OCI-LY7 (cell line): ENCODE measurements around the gene HACD3.

Source experiments
- EZH2phosphoT487 ChIP-seq: fragments of 200-600 bp; sonication (generic); IDR thresholded peaks from 2 replicates; pipeline ENCODE4 v1.6.1; 2018; ENCODE audit warnings: low read depth, borderline replicate concordance, mild to moderate bottlenecking, mixed run types, antibody characterized with exemption, low read length, moderate library complexity, mixed read lengths
- TF ChIP-seq, protein P1 (sequence below): fragments of 200-600 bp; sonication (generic); conservative IDR thresholded peaks from 2 replicates; pipeline ENCODE4 v1.5.1; 2014; ENCODE audit warnings: mild to moderate bottlenecking, antibody characterized with exemption, low read length, moderate library complexity, mixed read lengths

DNA sequence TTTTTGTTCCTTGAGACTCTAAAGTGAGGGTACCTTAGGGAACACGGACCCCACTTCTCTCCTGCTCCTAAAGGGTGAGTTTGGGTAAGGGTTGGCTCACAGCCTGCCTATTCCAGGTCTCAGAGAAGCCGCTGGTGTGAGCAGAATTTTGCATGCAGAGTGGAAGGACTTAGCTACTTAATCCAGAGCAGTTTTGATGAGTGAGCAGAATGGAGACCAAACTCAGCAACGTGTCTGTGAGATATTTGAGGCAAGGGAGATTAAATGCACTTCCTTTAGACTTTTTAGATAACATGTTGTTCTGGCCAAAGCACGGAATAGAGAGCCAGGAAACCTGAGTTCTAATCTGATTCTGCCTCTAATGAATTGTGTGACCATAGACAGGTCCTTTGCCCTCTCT is 96.6 kb downstream of the HACD3 start:
- TF ChIP-seq, protein P1, sequence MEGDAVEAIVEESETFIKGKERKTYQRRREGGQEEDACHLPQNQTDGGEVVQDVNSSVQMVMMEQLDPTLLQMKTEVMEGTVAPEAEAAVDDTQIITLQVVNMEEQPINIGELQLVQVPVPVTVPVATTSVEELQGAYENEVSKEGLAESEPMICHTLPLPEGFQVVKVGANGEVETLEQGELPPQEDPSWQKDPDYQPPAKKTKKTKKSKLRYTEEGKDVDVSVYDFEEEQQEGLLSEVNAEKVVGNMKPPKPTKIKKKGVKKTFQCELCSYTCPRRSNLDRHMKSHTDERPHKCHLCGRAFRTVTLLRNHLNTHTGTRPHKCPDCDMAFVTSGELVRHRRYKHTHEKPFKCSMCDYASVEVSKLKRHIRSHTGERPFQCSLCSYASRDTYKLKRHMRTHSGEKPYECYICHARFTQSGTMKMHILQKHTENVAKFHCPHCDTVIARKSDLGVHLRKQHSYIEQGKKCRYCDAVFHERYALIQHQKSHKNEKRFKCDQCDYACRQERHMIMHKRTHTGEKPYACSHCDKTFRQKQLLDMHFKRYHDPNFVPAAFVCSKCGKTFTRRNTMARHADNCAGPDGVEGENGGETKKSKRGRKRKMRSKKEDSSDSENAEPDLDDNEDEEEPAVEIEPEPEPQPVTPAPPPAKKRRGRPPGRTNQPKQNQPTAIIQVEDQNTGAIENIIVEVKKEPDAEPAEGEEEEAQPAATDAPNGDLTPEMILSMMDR, result no peak
- no peak for TF ChIP-seq EZH2phosphoT487
